Dermis microvascular lymphatic vessel endothelial cell (primary cell): ENCODE results near the gene MTPN. TPM values are rescaled to one million over a fixed set of nuclear protein-coding genes. Genes with fewer than 3 reads are reported as not detected.

Experiments
- DNase-seq, 2 donors: peaks; one replicate each; pipeline versions ENCODE4 v3.0.0 to v3.0.0-alpha.2; 2010; ENCODE audit warnings: low read depth in 2 of 2
- total RNA-seq: library from RNA; depleted of rRNA; stranded (reverse); fragments of >200 nt; gene quantifications from 2 replicates; pipeline ENCODE4 v1.2.1, GENCODE V29; 2014

The MTPN gene
- total RNA-seq = 108 TPM in 2 replicates

GRCh38 chr7:135977007-135977741 lies at the start of gene MTPN:
Gene MTPN, minus strand, starts transcription at chr7:135977359. Its CDS starts 259 bp downstream, at chr7:135977100.
- DNase-seq = peak; percentile 90 to 96

- no peak for DNase-seq
These were observed 49.0 kb upstream of the MTPN start for GRCh38 chr7:136026209-136026608.

GRCh38 chr7:136023134-136023869 lies 46.1 kb upstream of the MTPN start:
- no peak for DNase-seq

- DNase-seq = no peak
These were observed 43.4 kb upstream of the MTPN start for GRCh38 chr7:136020556-136020955.

- no peak for DNase-seq
These were observed 40.9 kb upstream of the MTPN start for GRCh38 chr7:136018104-136018503.

GRCh38 chr7:136016649-136017395 lies 39.7 kb upstream of the MTPN start:
- DNase-seq = no peak

GRCh38 chr7:136015638-136016037 lies 38.5 kb upstream of the MTPN start:
- no peak for DNase-seq

GRCh38 chr7:136014659-136015058 lies 37.5 kb upstream of the MTPN start:
- DNase-seq = no peak

GRCh38 chr7:136012238-136012637 lies 35.1 kb upstream of the MTPN start:
- no peak for DNase-seq

- DNase-seq = peak; percentile 18 to 62
These were observed 32.4 kb upstream of the MTPN start for GRCh38 chr7:136009488-136010079.

GRCh38 chr7:136006208-136006607 lies 29.0 kb upstream of the MTPN start:
- DNase-seq = no peak

GRCh38 chr7:136004083-136004482 lies 26.9 kb upstream of the MTPN start:
- no peak for DNase-seq

- DNase-seq = no peak
These were observed 25.6 kb upstream of the MTPN start for GRCh38 chr7:136002802-136003201.

- DNase-seq = no peak
These were observed 23.2 kb upstream of the MTPN start for GRCh38 chr7:136000288-136000913.

GRCh38 chr7:135998081-135998480 lies 20.9 kb upstream of the MTPN start:
- no peak for DNase-seq

GRCh38 chr7:135995748-135996147 lies 18.6 kb upstream of the MTPN start:
- DNase-seq = no peak

GRCh38 chr7:135994466-135995205 lies 17.5 kb upstream of the MTPN start:
- no peak for DNase-seq

- no peak for DNase-seq
These were observed 16.8 kb upstream of the MTPN start for GRCh38 chr7:135993950-135994349.

- no peak for DNase-seq
These were observed 14.7 kb upstream of the MTPN start for GRCh38 chr7:135991906-135992305.

GRCh38 chr7:135991322-135991721 lies 14.2 kb upstream of the MTPN start:
- peak; percentile 4 to 33 for DNase-seq

GRCh38 chr7:135990258-135990657 lies 13.1 kb upstream of the MTPN start:
- DNase-seq = no peak
